KMS-11 (cell line): ENCODE results near the gene DAO.

Source experiments
- H2AFZ ChIP-seq: fragments of 200-600 bp; sonication (generic); 2 replicates; pipeline ENCODE4 v1.6.1; 2016; ENCODE audit warnings: antibody characterized with exemption, mixed run types, low read depth
- H3K27ac ChIP-seq: fragments of 200-600 bp; sonication (generic); 2 replicates; pipeline ENCODE4 v1.6.1; 2016; ENCODE audit warnings: mild to moderate bottlenecking, mixed run types
- H3K27me3 ChIP-seq: fragments of 200-600 bp; sonication (generic); 2 replicates; pipeline ENCODE4 v1.6.1; 2017; ENCODE audit warnings: mild to moderate bottlenecking, low read depth, mixed run types, moderate library complexity; ENCODE audit not compliant: insufficient read depth
- H3K36me3 ChIP-seq: fragments of 200-600 bp; sonication (generic); 2 replicates; pipeline ENCODE4 v1.6.1; 2017; ENCODE audit warnings: mild to moderate bottlenecking, mixed run types; ENCODE audit not compliant: insufficient read depth
- H3K4me1 ChIP-seq: fragments of 200-600 bp; sonication (generic); 2 replicates; pipeline ENCODE4 v1.6.1; 2016; ENCODE audit warnings: mild to moderate bottlenecking, low read depth, mixed run types; ENCODE audit not compliant: poor library complexity, severe bottlenecking
- H3K4me2 ChIP-seq: fragments of 200-600 bp; sonication (generic); 2 replicates; pipeline ENCODE4 v1.7.0; 2016; ENCODE audit warnings: mild to moderate bottlenecking, mixed run types
- H3K4me3 ChIP-seq: fragments of 200-600 bp; sonication (generic); IDR thresholded peaks from 2 replicates; pipeline ENCODE4 v1.6.1; 2017; ENCODE audit warnings: low read depth, low read length, mixed read lengths; ENCODE audit not compliant: insufficient read depth
- H3K79me2 ChIP-seq: fragments of 200-600 bp; sonication (generic); 2 replicates; pipeline ENCODE4 v1.6.1; 2016; ENCODE audit warnings: low read depth, mixed run types; ENCODE audit not compliant: insufficient read depth
- H3K9ac ChIP-seq: fragments of 200-600 bp; sonication (generic); 2 replicates; pipeline ENCODE4 v1.6.1; 2016; ENCODE audit warnings: mild to moderate bottlenecking, mixed run types
- H4K20me1 ChIP-seq: fragments of 200-600 bp; sonication (generic); 2 replicates; pipeline ENCODE4 v1.6.1; 2016; ENCODE audit warnings: mild to moderate bottlenecking, mixed run types; ENCODE audit not compliant: insufficient read depth
- CTCF ChIP-seq: fragments of 200-600 bp; sonication (generic); conservative IDR thresholded peaks from 2 replicates; pipeline ENCODE4 v1.6.1; 2017; ENCODE audit warnings: low read depth, mild to moderate bottlenecking, antibody characterized with exemption, low read length, moderate library complexity, mixed read lengths

DAO gene

DNA sequence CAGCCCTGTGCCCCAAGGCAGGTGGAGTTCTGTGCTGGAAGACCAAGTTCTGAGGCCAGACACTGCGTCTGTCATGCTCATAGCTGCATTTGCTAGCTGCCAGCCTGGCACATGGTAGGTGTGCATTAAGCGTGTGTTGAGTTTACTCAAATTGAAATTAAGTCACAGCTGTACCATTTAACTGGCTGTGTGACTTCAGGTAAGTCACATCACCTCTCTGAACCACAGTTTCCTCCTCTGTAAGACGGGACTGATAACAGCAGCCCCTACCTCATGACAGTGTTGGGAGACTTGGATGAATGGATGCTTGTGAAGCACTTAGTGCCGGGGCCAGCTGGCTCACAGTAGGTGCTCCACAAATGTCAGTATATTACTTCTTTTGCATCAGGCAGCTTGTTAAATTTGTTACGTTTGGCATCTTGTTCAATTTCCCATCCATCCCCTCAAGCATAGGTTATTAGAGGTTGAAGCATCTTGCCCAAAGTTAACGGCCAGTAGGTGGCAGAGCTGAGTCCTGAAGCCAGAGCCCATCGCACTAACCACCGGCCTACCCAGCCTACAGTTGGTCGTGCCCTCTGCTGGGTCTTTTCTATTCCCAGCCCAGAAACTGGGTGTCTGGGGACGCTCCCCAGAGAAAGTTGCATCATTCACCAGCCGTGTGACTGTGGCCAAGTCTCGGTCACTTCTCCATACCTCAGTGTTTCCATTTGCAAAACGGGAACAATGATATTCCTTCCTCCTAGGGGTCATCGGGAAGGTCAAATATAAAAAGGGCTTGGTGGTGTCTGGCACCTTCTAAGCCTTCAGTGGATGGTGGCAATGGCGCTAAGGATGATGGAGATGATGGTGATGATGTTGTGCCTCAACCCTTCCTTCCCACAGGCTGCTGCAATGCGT, 4.5 kb downstream of the DAO start:
- TF ChIP-seq CTCF = peak; percentile 68
- no peaks in the 10 kb centered on the region for H3K4me1 ChIP-seq
- no peaks in the 10 kb centered on the region for H3K79me2 ChIP-seq
- no peak overlapping the region for H3K27ac ChIP-seq
- H3K36me3 ChIP-seq = no peaks in the 10 kb centered on the region
- H3K27me3 ChIP-seq = no peaks in the 10 kb centered on the region
- H4K20me1 ChIP-seq = no peaks in the 10 kb centered on the region
- H2AFZ ChIP-seq = no peak overlapping the region
- H3K9ac ChIP-seq = no peak overlapping the region
- no peak overlapping the region for H3K4me2 ChIP-seq
- no peak overlapping the region for H3K4me3 ChIP-seq

GRCh38 chr12:108886873-108887629, 7.2 kb downstream of the DAO start:
- no peaks in the 10 kb centered on the region for H4K20me1 ChIP-seq
- no peak overlapping the region for H3K4me2 ChIP-seq
- no peak overlapping the region for H3K9ac ChIP-seq
- H3K27ac ChIP-seq = no peak overlapping the region
- H3K36me3 ChIP-seq = no peaks in the 10 kb centered on the region
- no peak overlapping the region for H3K4me3 ChIP-seq
- no peak for TF ChIP-seq CTCF
- no peaks in the 10 kb centered on the region for H3K79me2 ChIP-seq
- no peaks in the 10 kb centered on the region for H3K27me3 ChIP-seq
- no peaks in the 10 kb centered on the region for H3K4me1 ChIP-seq
- H2AFZ ChIP-seq = no peak overlapping the region

GRCh38 chr12:108888031-108888430, 8.1 kb downstream of the DAO start:
- H2AFZ ChIP-seq = no peak overlapping the region
- H3K36me3 ChIP-seq = no peaks in the 10 kb centered on the region
- H3K4me1 ChIP-seq = no peaks in the 10 kb centered on the region
- no peaks in the 10 kb centered on the region for H4K20me1 ChIP-seq
- no peaks in the 10 kb centered on the region for H3K79me2 ChIP-seq
- H3K27me3 ChIP-seq = no peaks in the 10 kb centered on the region
- no peak overlapping the region for H3K4me3 ChIP-seq
- H3K9ac ChIP-seq = no peak overlapping the region
- no peak for TF ChIP-seq CTCF
- no peak overlapping the region for H3K4me2 ChIP-seq
- H3K27ac ChIP-seq = no peak overlapping the region

- H3K4me1 ChIP-seq = no peaks in the 10 kb centered on the region
- no peak overlapping the region for H2AFZ ChIP-seq
- no peak overlapping the region for H3K27ac ChIP-seq
- no peaks in the 10 kb centered on the region for H4K20me1 ChIP-seq
- H3K4me2 ChIP-seq = no peak overlapping the region
- no peaks in the 10 kb centered on the region for H3K27me3 ChIP-seq
- no peaks in the 10 kb centered on the region for H3K79me2 ChIP-seq
- no peaks in the 10 kb centered on the region for H3K36me3 ChIP-seq
- H3K9ac ChIP-seq = no peak overlapping the region
- TF ChIP-seq CTCF = no peak
- H3K4me3 ChIP-seq = no peak overlapping the region
These were observed 10.3 kb downstream of the DAO start for GRCh38 chr12:108890208-108890607.
